H1 (cell line): ENCODE results near the gene LMX1A. TPM values are rescaled to one million over a fixed set of nuclear protein-coding genes. Genes with fewer than 3 reads are reported as not detected.

Experiments
- CTCF ChIA-PET: fragments of 300-600 bp; sonication (Branson Sonifier 250); formaldehyde crosslinking; loops from one replicate; lab custom pipeline; 2021; ENCODE audit not compliant: partially characterized antibody; lab: Charles Lee
- POLR2A ChIA-PET: fragments of 300-600 bp; sonication (Branson Sonifier 250); formaldehyde crosslinking; loops from one replicate; lab custom pipeline; 2021; ENCODE audit warnings: inconsistent platforms; ENCODE audit not compliant: partially characterized antibody; lab: Charles Lee
- DNase-seq, 2 experiments: peaks; one replicate each; pipeline versions ENCODE4 v3.0.0 to v3.0.0-alpha.2; 2010 to 2022; ENCODE audit warnings: low spot score in 2 of 2, low read depth in 1 of 2, mixed read lengths in 1 of 2
- FAIRE-seq: peaks from 2 replicates; lab custom pipeline; 2011; peaks lifted over from hg19 to GRCh38; lab: Jason Lieb, UNC
- H2AFZ ChIP-seq: 2 replicates; pipeline ENCODE4 v1.8.1; 2012; ENCODE audit warnings: low read length, inconsistent platforms
- H2AK5ac ChIP-seq: 2 replicates; pipeline ENCODE4 v1.6.1; 2013; ENCODE audit warnings: low read depth, low read length
- H2BK120ac ChIP-seq: replicated peaks from 2 replicates; pipeline ENCODE3; 2013; ENCODE audit warnings: low read depth, low read length, inconsistent platforms
- H2BK12ac ChIP-seq: 2 replicates; pipeline ENCODE4 v1.6.1; 2013; ENCODE audit warnings: low read depth, low read length
- H2BK15ac ChIP-seq: 2 replicates; pipeline ENCODE4 v1.6.1; 2013; ENCODE audit warnings: low read length
- H2BK20ac ChIP-seq: 2 replicates; pipeline ENCODE4 v1.6.1; 2013; ENCODE audit warnings: low read length
- H2BK5ac ChIP-seq: 2 replicates; pipeline ENCODE4 v1.6.1; 2013; ENCODE audit warnings: low read depth, low read length
- H3K14ac ChIP-seq: 2 replicates; pipeline ENCODE4 v1.6.1; 2013; ENCODE audit warnings: inconsistent platforms; ENCODE audit not compliant: insufficient read length
- H3K18ac ChIP-seq: 2 replicates; pipeline ENCODE4 v1.6.1; 2013; ENCODE audit warnings: low read length; ENCODE audit errors: extremely low read depth
- H3K23ac ChIP-seq: 2 replicates; pipeline ENCODE4 v1.6.1; 2013; ENCODE audit warnings: inconsistent platforms; ENCODE audit not compliant: insufficient read length
- H3K23me2 ChIP-seq: 2 replicates; pipeline ENCODE4 v1.6.1; 2013; ENCODE audit warnings: low read depth, low read length
- H3K27ac ChIP-seq: 2 replicates; pipeline ENCODE4 v1.6.1; 2011; ENCODE audit warnings: low read depth, low read length, inconsistent platforms
- H3K27me3 ChIP-seq, 4 experiments: replicated peaks in 1 of 4; 1 replicate in 1 of 4; 2 replicates in 3 of 4; pipeline versions ENCODE4 v1.6.1 to v1.8.1; 2011 to 2013; ENCODE audit warnings: low read length in 3 of 4, mild to moderate bottlenecking in 3 of 4, inconsistent platforms in 2 of 4, mixed read lengths in 2 of 4, moderate library complexity in 1 of 4; ENCODE audit not compliant: control insufficient read depth in 3 of 4, insufficient read depth in 3 of 4; ENCODE audit errors: extremely low read depth in 1 of 4
- H3K36me3 ChIP-seq, 4 experiments: 2 replicates each; pipeline versions ENCODE4 v1.6.1 to v1.8.1; 2011 to 2013; ENCODE audit warnings: mild to moderate bottlenecking in 4 of 4, low read length in 3 of 4, moderate library complexity in 2 of 4, control low read depth in 1 of 4, inconsistent platforms in 1 of 4; ENCODE audit not compliant: insufficient read depth in 4 of 4, control insufficient read depth in 2 of 4
- H3K4ac ChIP-seq: replicated peaks from 2 replicates; pipeline ENCODE3; 2013; ENCODE audit warnings: low read length, low read depth, mixed read lengths, inconsistent platforms; ENCODE audit not compliant: insufficient read length
- H3K4me1 ChIP-seq, 4 experiments: replicated peaks in 1 of 4; 1 replicate in 1 of 4; 2 replicates in 3 of 4; pipeline versions ENCODE4 v1.6.1 to v1.8.1; 2011 to 2013; ENCODE audit warnings: low read length in 3 of 4, inconsistent platforms in 2 of 4, mixed read lengths in 1 of 4; ENCODE audit not compliant: insufficient read depth in 4 of 4, control insufficient read depth in 3 of 4
- H3K4me2 ChIP-seq, 2 experiments: 2 replicates each; pipeline versions ENCODE4 v1.6.1 to v1.8.1; 2011 to 2013; ENCODE audit warnings: low read depth in 2 of 2, low read length in 2 of 2, control low read depth in 1 of 2, inconsistent platforms in 1 of 2, mild to moderate bottlenecking in 1 of 2; ENCODE audit not compliant: insufficient read depth in 1 of 2
- H3K4me3 ChIP-seq, 4 experiments: fragments of 200-600, 300-600 bp in 1 of 4; sonication (generic), shearing (Covaris generic), sonication (Bioruptor Twin) in 1 of 4; 2 replicates each; pipeline versions ENCODE4 v1.5.1 to v1.8.1; 2011 to 2016; ENCODE audit warnings: low read length in 4 of 4, low read depth in 3 of 4, control low read depth in 2 of 4, inconsistent platforms in 2 of 4, mild to moderate bottlenecking in 2 of 4, mixed read lengths in 1 of 4, moderate library complexity in 1 of 4; ENCODE audit not compliant: insufficient read depth in 2 of 4; ENCODE audit errors: extremely low read depth in 1 of 4
- H3K56ac ChIP-seq: replicated peaks from 2 replicates; pipeline ENCODE3; 2013; ENCODE audit warnings: low read depth, mild to moderate bottlenecking, mixed read lengths, low read length, inconsistent platforms; ENCODE audit not compliant: insufficient read length
- H3K79me1 ChIP-seq: 2 replicates; pipeline ENCODE4 v1.6.1; 2013; ENCODE audit warnings: low read depth, low read length, control low read depth
- H3K79me2 ChIP-seq, 2 experiments: 2 replicates each; pipeline versions ENCODE4 v1.6.1 to v1.8.1; 2012 to 2013; ENCODE audit warnings: low read length in 2 of 2, mild to moderate bottlenecking in 2 of 2, inconsistent platforms in 1 of 2; ENCODE audit not compliant: insufficient read depth in 2 of 2, control insufficient read depth in 1 of 2
- H3K9ac ChIP-seq, 4 experiments: replicated peaks in 1 of 4; 1 replicate in 1 of 4; 2 replicates in 3 of 4; pipeline versions ENCODE4 v1.6.1 to v1.8.1; 2011 to 2013; ENCODE audit warnings: low read depth in 3 of 4, low read length in 3 of 4, control low read depth in 2 of 4, mild to moderate bottlenecking in 2 of 4, moderate library complexity in 2 of 4, inconsistent platforms in 1 of 4; ENCODE audit errors: extremely low read depth in 1 of 4
- H3K9me3 ChIP-seq, 2 experiments: 2 replicates each; pipeline versions ENCODE4 v1.6.1 to v1.8.1; 2012 to 2013; ENCODE audit warnings: mild to moderate bottlenecking in 2 of 2, moderate library complexity in 2 of 2, control low read depth in 1 of 2, inconsistent platforms in 1 of 2, low read depth in 1 of 2, low read length in 1 of 2, mixed read lengths in 1 of 2; ENCODE audit not compliant: insufficient read depth in 2 of 2
- H4K20me1 ChIP-seq, 2 experiments: replicated peaks in 1 of 2; 2 replicates each; pipeline versions ENCODE3 to v1.8.1; 2011 to 2013; ENCODE audit warnings: inconsistent platforms in 2 of 2, low read length in 2 of 2, mild to moderate bottlenecking in 1 of 2; ENCODE audit not compliant: insufficient read depth in 2 of 2, control insufficient read depth in 1 of 2
- H4K5ac ChIP-seq: 2 replicates; pipeline ENCODE4 v1.6.1; 2013; ENCODE audit warnings: low read length, low read depth, mixed read lengths, inconsistent platforms; ENCODE audit not compliant: insufficient read length
- H4K8ac ChIP-seq: 2 replicates; pipeline ENCODE4 v1.8.0; 2013; ENCODE audit warnings: mild to moderate bottlenecking, moderate library complexity, low read length, inconsistent platforms; ENCODE audit not compliant: insufficient read depth; ENCODE audit errors: extremely low read depth
- H4K91ac ChIP-seq: replicated peaks from 2 replicates; pipeline ENCODE3; 2013; ENCODE audit warnings: low read length, mixed read lengths, inconsistent platforms; ENCODE audit not compliant: insufficient read length
- BACH1 ChIP-seq: IDR thresholded peaks from 2 replicates; pipeline ENCODE4 v1.6.1; 2012; ENCODE audit warnings: low read length, improper control_type of control experiment
- FOSL1 ChIP-seq: IDR thresholded peaks from 2 replicates; pipeline ENCODE4 v1.6.1; 2011; ENCODE audit warnings: mild to moderate bottlenecking, low read depth, low read length, moderate library complexity; ENCODE audit not compliant: insufficient read depth
- GABPA ChIP-seq: IDR thresholded peaks from 2 replicates; pipeline ENCODE4 v1.6.1; 2011; ENCODE audit warnings: mild to moderate bottlenecking, low read length, moderate library complexity, borderline replicate concordance; ENCODE audit not compliant: insufficient read depth
- HDAC6 ChIP-seq: IDR thresholded peaks from one replicate; pipeline ENCODE4 v1.7.1; 2012; ENCODE audit warnings: low read depth, mild to moderate bottlenecking, inconsistent platforms, low read length, moderate library complexity
- RBBP5 ChIP-seq: IDR thresholded peaks from 2 replicates; pipeline ENCODE4 v1.7.1; 2012; ENCODE audit warnings: low read depth, mild to moderate bottlenecking, inconsistent platforms, low read length, moderate library complexity, borderline replicate concordance
- SRF ChIP-seq: IDR thresholded peaks from 2 replicates; pipeline ENCODE4 v1.6.1; 2011; ENCODE audit warnings: mild to moderate bottlenecking, low read depth, low read length, moderate library complexity
- WGBS, 2 experiments: shearing (Covaris generic) in 1 of 2; methylation state at CpG; one replicate each; pipeline versions ENCODE4 v1.1.6 to v1.1.7; 2013 to 2015; ENCODE audit warnings: low lambda C conversion rate in 2 of 2, mixed read lengths in 2 of 2, inconsistent platforms in 1 of 2, low coverage in 1 of 2, missing lambda C conversion rate in 1 of 2; ENCODE audit not compliant: insufficient replicate concordance in 2 of 2, insufficient coverage in 1 of 2, insufficient read length in 1 of 2; ENCODE audit errors: extremely low coverage in 1 of 2, missing lambda C conversion rate in 1 of 2; 5-methylcytosine and 5-hydroxymethylcytosine counted together
- polyA plus RNA-seq, 7 experiments: library from polyadenylated mRNA; depleted of rRNA in 3 of 7; stranded (reverse) in 5 of 7; unstranded in 2 of 7; fragments of >200 nt in 5 of 7; fragments of 200-250 nt in 2 of 7; gene quantifications; 1 replicate in 5 of 7; 2 replicates in 1 of 7; 4 replicates in 1 of 7; pipeline versions ENCODE4 v1.2.1 to v1.2.3, GENCODE V29; 2011 to 2013; ENCODE audit warnings: missing spikeins in 2 of 7, mixed read lengths in 2 of 7
- total RNA-seq: library from RNA; stranded (reverse); fragmentation: NEBNext Ultra II Directional; extraction: Animal tissue kit (Norgen Biotek cat#: 25700); gene quantifications from 2 replicates; pipeline ENCODE4 v1.2.1, GENCODE V29; 2021

Gene LMX1A
- total and polyA plus RNA-seq, 2 of the 8 experiments (the other 6 are each of a cell fraction or from before 2014, with no cell fraction given), result not detected

DNA sequence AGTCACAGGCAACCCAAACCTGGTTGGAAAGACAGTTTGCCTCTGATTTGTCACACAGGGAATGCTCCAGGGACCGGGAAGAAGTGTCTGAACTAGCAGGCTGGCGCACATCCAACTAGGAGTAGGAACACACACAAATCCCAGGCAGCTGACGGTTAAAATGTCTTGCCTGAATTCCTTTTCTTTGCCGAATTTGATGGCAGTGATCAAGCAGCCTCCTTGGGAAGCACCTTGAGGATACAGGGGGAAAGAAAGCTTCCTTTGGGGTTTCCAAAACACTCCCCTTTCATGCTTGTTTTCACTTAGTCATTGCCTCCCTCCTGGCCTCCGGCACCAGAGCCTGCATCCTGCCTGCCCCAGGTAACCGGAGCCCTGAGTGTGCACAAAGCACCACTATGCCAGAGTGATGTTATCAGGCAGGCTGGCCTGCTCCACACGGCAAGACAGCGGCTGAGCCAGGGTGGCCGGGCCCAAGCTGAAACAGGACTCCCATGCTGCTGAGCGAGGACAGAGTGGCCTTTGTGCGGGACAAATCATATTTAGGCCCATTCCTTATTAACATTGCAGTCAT is 193.8 kb downstream of the LMX1A start:
- H4K91ac ChIP-seq, result no peak overlapping the region
- H3K23ac ChIP-seq, result no peak overlapping the region
- no peak overlapping the region for H3K4ac ChIP-seq
- no peak overlapping the region; the same call in 1 of the 2 replicates for H2BK12ac ChIP-seq
- H3K18ac ChIP-seq, result no peak overlapping the region
- no peak for FAIRE-seq
- CTCF ChIA-PET, result interaction anchor here (0.8 to 3.3 kb wide), 10 partner anchors 10 to 206 kb away, joined by 3 to 22 read pairs (median 6); no protein-coding TSS in a partner anchor
- H3K4me3 ChIP-seq, result no peak overlapping the region
- H2AFZ ChIP-seq, result peak overlapping the region; percentile 94
- no peak for TF ChIP-seq FOSL1
- no peak for TF ChIP-seq RBBP5
- TF ChIP-seq HDAC6, result no peak
- peak; percentile 11; the same call in 1 of the 2 replicates for TF ChIP-seq BACH1
- TF ChIP-seq SRF, result no peak
- no peak for TF ChIP-seq GABPA
- TF ChIP-seq, all 59 proteins: peak for 1
- no peak overlapping the region for H2BK120ac ChIP-seq
- no peak overlapping the region for H2BK15ac ChIP-seq
- H4K20me1 ChIP-seq, result no peaks in the 10 kb centered on the region
- no peak overlapping the region for H4K5ac ChIP-seq
- H3K9me3 ChIP-seq, result no peaks in the 10 kb centered on the region
- no peak overlapping the region for H3K14ac ChIP-seq
- no peaks in the 10 kb centered on the region for H3K36me3 ChIP-seq
- no peak overlapping the region for H2BK20ac ChIP-seq
- WGBS, 2 experiments, result 86% methylated on average over 11 of the region's 11 CpGs; no CpG with 5 or more reads in 1 of the 2 experiments
- no peaks in the 10 kb centered on the region; a peak in 1 of 7 replicates for H3K27me3 ChIP-seq
- no peaks in the 10 kb centered on the region for H3K23me2 ChIP-seq
- no peak overlapping the region for H2AK5ac ChIP-seq
- H3K27ac ChIP-seq, result no peak overlapping the region
- DNase-seq, result peak in 1 of 2 experiments; percentile 49
- H3K56ac ChIP-seq, result no peak overlapping the region
- no peaks in the 10 kb centered on the region for H3K4me1 ChIP-seq
- peak overlapping the region; percentile 59; the same call in 1 of the 2 replicates for H4K8ac ChIP-seq
- POLR2A ChIA-PET, result no interaction called here
- no peak overlapping the region for H3K4me2 ChIP-seq
- H3K79me2 ChIP-seq, result no peaks in the 10 kb centered on the region
- H3K9ac ChIP-seq, result no peak overlapping the region
- no peak overlapping the region for H2BK5ac ChIP-seq
- no peaks in the 10 kb centered on the region for H3K79me1 ChIP-seq
